ENCODE results near the gene DPF3. TPM values are rescaled to one million over a fixed set of nuclear protein-coding genes. Genes with fewer than 3 reads are reported as not detected.

Gene DPF3
- total RNA-seq, 1 experiment from 2014 or later, result not detected

DNA sequence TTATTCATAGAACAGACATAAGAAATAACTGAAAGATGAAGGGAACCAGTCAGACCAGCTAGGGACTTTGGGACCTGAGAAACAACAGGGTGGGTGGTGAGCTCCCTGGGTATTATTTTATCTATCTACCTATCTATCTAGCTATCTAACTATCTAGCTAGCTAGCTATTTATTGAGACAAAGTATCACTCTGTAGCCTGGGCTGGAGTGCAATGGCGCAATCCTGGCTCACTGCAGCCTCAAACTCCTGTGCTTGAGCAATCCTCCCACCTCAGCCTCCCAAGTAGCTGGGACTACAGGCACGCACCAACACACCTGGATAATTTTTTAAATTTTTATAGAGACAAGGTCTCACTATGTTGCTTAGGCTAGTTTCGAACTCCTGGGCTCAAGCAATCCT is 127.6 kb downstream of the DPF3 start:
- CTCF ChIA-PET, result no interaction called here
- Histone ChIP-seq H3K27ac (ENCODE audit: low read length) (no peak overlapping the region), H3K4me3 (ENCODE audit: low read depth in 2 of 2, low read length in 2 of 2) (no peak overlapping the region), H3K36me3 (ENCODE audit: control insufficient read depth, insufficient read depth, low read length) (no peaks in the 10 kb centered on the region), H3K4me1 (ENCODE audit: control insufficient read depth, insufficient read depth, low read length) (no peaks in the 10 kb centered on the region), H3K27me3 (ENCODE audit: control insufficient read depth, insufficient read depth, low read length) (no peaks in the 10 kb centered on the region), H3K9me3 (ENCODE audit: control insufficient read depth, insufficient read depth, low read depth, low read length) (no peaks in the 10 kb centered on the region)
- no peak for TF ChIP-seq REST (IDR thresholded peaks at IDR 0.05; ENCODE audit: insufficient read depth in 1 of 2, low read depth in 2 of 2, low read length in 1 of 2)
- TF ChIP-seq POLR2AphosphoS5 (IDR thresholded peaks at IDR 0.05; ENCODE audit: low read depth, low read length), result no peak
- no peak for TF ChIP-seq CTCF (IDR thresholded peaks at IDR 0.05)
- no peak for TF ChIP-seq SIN3A (IDR thresholded peaks at IDR 0.05; ENCODE audit: borderline replicate concordance, insufficient read depth, low read depth, low read length)
- TF ChIP-seq TCF7L2 (IDR thresholded peaks at IDR 0.05; ENCODE audit: low read depth, low read length), result no peak
- POLR2A ChIA-PET, result no interaction called here
- ATAC-seq (no peak), DNase-seq (ENCODE audit: low read depth, low spot score) (no peak)
- in situ Hi-C loops (cut with HindIII; ENCODE audit: low pct_unique_long_range_greater_than_20kb, low sequenced_read_pairs) (no loop called here), intact Hi-C loops (cut with micrococcal nuclease; ENCODE audit: unreplicated experiment) (no loop called here)
- no TSS peak for BruUV-seq (replicated peaks)

DNA sequence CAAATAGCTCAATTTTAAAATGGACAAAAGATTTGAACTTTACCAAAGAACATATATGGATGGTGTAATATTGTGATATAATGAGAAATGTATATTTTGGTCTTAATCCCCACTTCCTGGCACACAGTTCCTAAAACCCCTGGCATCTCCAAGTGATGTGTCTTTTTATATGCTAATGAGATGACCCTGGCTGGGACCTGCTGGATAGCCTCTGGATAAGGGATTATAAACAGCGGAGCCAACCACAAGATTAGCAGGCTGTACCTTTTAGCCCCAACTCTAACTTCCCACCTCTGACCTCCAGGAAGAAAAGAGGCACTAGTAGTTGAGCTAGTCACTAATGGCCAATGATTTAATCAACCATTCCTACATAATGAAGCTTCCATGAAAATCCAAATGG is 130.0 kb downstream of the DPF3 start:
- CTCF ChIA-PET, result no interaction called here
- Histone ChIP-seq H3K9me3 (ENCODE audit: control insufficient read depth, insufficient read depth, low read depth, low read length) (peaks cover 6% of the 10 kb centered on the region; the same call in 1 of the 2 replicates), H3K36me3 (ENCODE audit: control insufficient read depth, insufficient read depth, low read length) (no peaks in the 10 kb centered on the region), H3K4me3 (ENCODE audit: low read depth in 2 of 2, low read length in 2 of 2) (no peak overlapping the region), H3K27me3 (ENCODE audit: control insufficient read depth, insufficient read depth, low read length) (no peaks in the 10 kb centered on the region), H3K4me1 (ENCODE audit: control insufficient read depth, insufficient read depth, low read length) (no peaks in the 10 kb centered on the region), H3K27ac (ENCODE audit: low read length) (no peak overlapping the region)
- POLR2A ChIA-PET, result no interaction called here
- intact Hi-C loops (cut with micrococcal nuclease; ENCODE audit: unreplicated experiment), result no loop called here
- ATAC-seq, result no peak
- no peak for DNase-seq (ENCODE audit: low read depth, low spot score)
- no peak for TF ChIP-seq POLR2AphosphoS5 (IDR thresholded peaks at IDR 0.05; ENCODE audit: low read depth, low read length)
- TF ChIP-seq TCF7L2 (IDR thresholded peaks at IDR 0.05; ENCODE audit: low read depth, low read length), result no peak
- TF ChIP-seq REST (IDR thresholded peaks at IDR 0.05; ENCODE audit: insufficient read depth in 1 of 2, low read depth in 2 of 2, low read length in 1 of 2), result no peak
- TF ChIP-seq SIN3A (IDR thresholded peaks at IDR 0.05; ENCODE audit: borderline replicate concordance, insufficient read depth, low read depth, low read length), result no peak
- no peak for TF ChIP-seq CTCF (IDR thresholded peaks at IDR 0.05)
- BruUV-seq (replicated peaks), result no TSS peak
- in situ Hi-C loops (cut with HindIII; ENCODE audit: low pct_unique_long_range_greater_than_20kb, low sequenced_read_pairs), result no loop called here
